IPS-18a (cell line): ENCODE data around the gene LRP1B.
"Not testable (repeated sequence)": the region's sequence is repeated elsewhere in the genome, so short reads cannot be mapped to it uniquely, and the experiment has no call there.

Source experiments
- H3K27ac ChIP-seq: one replicate; pipeline ENCODE4 v1.5.1; 2013; ENCODE audit warnings: low read length
- H3K27me3 ChIP-seq: one replicate; pipeline ENCODE4 v1.6.1; 2013; ENCODE audit warnings: mild to moderate bottlenecking, low read length; ENCODE audit not compliant: control insufficient read depth, insufficient read depth
- H3K36me3 ChIP-seq: one replicate; pipeline ENCODE4 v1.6.1; 2013; ENCODE audit warnings: low read depth, low read length; ENCODE audit not compliant: control insufficient read depth
- H3K4me1 ChIP-seq: one replicate; pipeline ENCODE4 v1.6.1; 2013; ENCODE audit warnings: low read depth, low read length; ENCODE audit not compliant: control insufficient read depth
- H3K4me3 ChIP-seq: one replicate; pipeline ENCODE4 v1.5.1; 2013; ENCODE audit warnings: low read length
- H3K9ac ChIP-seq: one replicate; pipeline ENCODE4 v1.6.1; 2013; ENCODE audit warnings: mild to moderate bottlenecking, low read length, moderate library complexity
- H3K9me3 ChIP-seq: one replicate; pipeline ENCODE4 v1.6.1; 2013; ENCODE audit warnings: low read depth, low read length; ENCODE audit not compliant: control insufficient read depth

The LRP1B gene

GRCh38 chr2:140544769-140545168, 1586.0 kb downstream of the LRP1B start:
- not testable (repeated sequence) for H3K36me3 ChIP-seq, H3K27ac ChIP-seq, H3K9me3 ChIP-seq, H3K9ac ChIP-seq, H3K27me3 ChIP-seq, H3K4me3 ChIP-seq, H3K4me1 ChIP-seq

GRCh38 chr2:140542627-140543026, 1588.2 kb downstream of the LRP1B start:
- H3K9me3 ChIP-seq: no peaks in the 10 kb centered on the region
- H3K27ac ChIP-seq: no peak overlapping the region
- no peaks in the 10 kb centered on the region for H3K27me3 ChIP-seq
- H3K36me3 ChIP-seq: no peaks in the 10 kb centered on the region
- no peak overlapping the region for H3K9ac ChIP-seq
- no peak overlapping the region for H3K4me3 ChIP-seq
- H3K4me1 ChIP-seq: no peaks in the 10 kb centered on the region

GRCh38 chr2:140539242-140539875, 1591.5 kb downstream of the LRP1B start:
- Histone ChIP-seq H3K27me3 (no peaks in the 10 kb centered on the region), H3K9ac (no peak overlapping the region), H3K4me3 (no peak overlapping the region), H3K4me1 (no peaks in the 10 kb centered on the region), H3K27ac (no peak overlapping the region), H3K36me3 (no peaks in the 10 kb centered on the region), H3K9me3 (no peaks in the 10 kb centered on the region)

DNA sequence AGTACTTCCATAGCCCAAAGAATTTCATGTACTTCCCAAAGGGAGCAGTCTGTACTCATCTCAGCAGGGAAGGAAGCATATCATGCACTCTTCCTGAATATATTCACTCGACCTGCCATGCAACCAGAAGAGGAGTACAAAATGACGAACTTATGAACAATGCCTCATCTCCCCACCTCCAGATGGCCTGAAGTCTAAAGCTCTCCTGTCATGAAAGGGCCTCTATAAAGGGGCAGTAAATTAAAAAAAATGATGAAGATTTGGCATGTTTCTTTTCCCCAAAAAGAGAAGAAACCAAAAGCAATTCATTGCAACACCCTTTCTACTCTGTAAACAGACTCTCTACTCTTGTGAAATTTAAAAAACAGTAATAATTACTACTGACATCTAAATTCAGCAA, 1601.1 kb downstream of the LRP1B start:
- H3K27ac ChIP-seq: no peak overlapping the region
- H3K9ac ChIP-seq: no peak overlapping the region
- no peaks in the 10 kb centered on the region for H3K9me3 ChIP-seq
- H3K4me3 ChIP-seq: no peak overlapping the region
- no peaks in the 10 kb centered on the region for H3K4me1 ChIP-seq
- no peaks in the 10 kb centered on the region for H3K27me3 ChIP-seq
- H3K36me3 ChIP-seq: no peaks in the 10 kb centered on the region

- Histone ChIP-seq H3K27me3 (no peaks in the 10 kb centered on the region), H3K36me3 (no peaks in the 10 kb centered on the region), H3K4me1 (no peaks in the 10 kb centered on the region), H3K9me3 (no peaks in the 10 kb centered on the region), H3K4me3 (no peak overlapping the region), H3K9ac (no peak overlapping the region), H3K27ac (no peak overlapping the region)
Measured at GRCh38 chr2:140528982-140529381, 1601.8 kb downstream of the LRP1B start.

DNA sequence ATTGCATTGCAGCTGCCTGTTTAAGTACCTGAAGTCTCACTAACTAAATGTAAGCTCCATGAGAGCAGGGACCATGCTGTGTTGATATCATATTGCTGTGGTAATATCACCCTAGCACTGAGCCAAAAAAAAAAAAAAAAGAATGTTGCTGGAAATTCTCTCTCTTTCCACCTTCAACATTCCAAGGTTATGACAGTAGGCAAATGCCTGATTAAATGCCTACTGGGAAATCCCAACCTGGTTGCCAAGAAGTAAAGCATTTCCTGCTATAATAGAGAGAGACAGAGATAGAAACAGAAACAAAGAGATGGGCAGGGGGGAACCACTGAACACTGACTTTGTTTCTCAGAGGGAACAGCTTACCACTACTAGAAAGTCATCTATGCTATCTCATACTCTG, 1604.2 kb downstream of the LRP1B start:
- H3K4me3 ChIP-seq: no peak overlapping the region
- H3K27ac ChIP-seq: no peak overlapping the region
- H3K9ac ChIP-seq: no peak overlapping the region
- H3K9me3 ChIP-seq: no peaks in the 10 kb centered on the region
- no peaks in the 10 kb centered on the region for H3K36me3 ChIP-seq
- H3K27me3 ChIP-seq: no peaks in the 10 kb centered on the region
- no peaks in the 10 kb centered on the region for H3K4me1 ChIP-seq

- H3K9me3 ChIP-seq: no peaks in the 10 kb centered on the region
- no peaks in the 10 kb centered on the region for H3K27me3 ChIP-seq
- no peak overlapping the region for H3K4me3 ChIP-seq
- H3K4me1 ChIP-seq: no peaks in the 10 kb centered on the region
- H3K36me3 ChIP-seq: no peaks in the 10 kb centered on the region
- no peak overlapping the region for H3K27ac ChIP-seq
- H3K9ac ChIP-seq: no peak overlapping the region
Measured at GRCh38 chr2:140512106-140512505, 1618.7 kb downstream of the LRP1B start.

GRCh38 chr2:140509765-140510164, 1621.1 kb downstream of the LRP1B start:
- no peak overlapping the region for H3K27ac ChIP-seq
- H3K9me3 ChIP-seq: no peaks in the 10 kb centered on the region
- H3K4me3 ChIP-seq: no peak overlapping the region
- H3K4me1 ChIP-seq: no peaks in the 10 kb centered on the region
- no peak overlapping the region for H3K9ac ChIP-seq
- H3K36me3 ChIP-seq: no peaks in the 10 kb centered on the region
- H3K27me3 ChIP-seq: no peaks in the 10 kb centered on the region

DNA sequence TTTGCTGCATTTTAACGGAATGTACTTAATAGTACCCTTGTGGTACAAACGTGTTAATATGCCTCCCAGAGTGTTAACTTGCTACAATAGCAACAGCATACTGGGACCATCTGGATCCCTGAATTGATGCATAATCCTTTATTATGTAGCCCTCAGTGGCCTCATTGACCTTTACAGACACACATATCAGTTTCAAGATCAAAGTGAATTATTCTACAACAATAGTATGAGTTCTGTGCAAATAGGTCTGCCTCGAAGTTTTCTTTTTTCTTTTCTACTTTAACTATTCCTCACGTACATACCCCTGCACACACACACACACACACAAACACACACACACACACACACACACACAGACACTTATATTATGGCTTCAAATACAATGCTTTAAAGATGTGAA, 1622.1 kb downstream of the LRP1B start:
- Histone ChIP-seq H3K27ac (no peak overlapping the region), H3K4me1 (no peaks in the 10 kb centered on the region), H3K9ac (no peak overlapping the region), H3K9me3 (no peaks in the 10 kb centered on the region), H3K36me3 (no peaks in the 10 kb centered on the region), H3K4me3 (no peak overlapping the region), H3K27me3 (no peaks in the 10 kb centered on the region)

- Histone ChIP-seq H3K4me3 (no peak overlapping the region), H3K4me1 (no peaks in the 10 kb centered on the region), H3K9ac (no peak overlapping the region), H3K9me3 (no peaks in the 10 kb centered on the region), H3K27ac (no peak overlapping the region), H3K27me3 (no peaks in the 10 kb centered on the region), H3K36me3 (no peaks in the 10 kb centered on the region)
Measured at GRCh38 chr2:140506606-140507005, 1624.2 kb downstream of the LRP1B start.

- Histone ChIP-seq H3K9ac (no peak overlapping the region), H3K36me3 (no peaks in the 10 kb centered on the region), H3K9me3 (no peaks in the 10 kb centered on the region), H3K27ac (no peak overlapping the region), H3K4me1 (no peaks in the 10 kb centered on the region), H3K4me3 (no peak overlapping the region), H3K27me3 (no peaks in the 10 kb centered on the region)
Measured at GRCh38 chr2:140504601-140505000, 1626.2 kb downstream of the LRP1B start.

- no peaks in the 10 kb centered on the region for H3K4me1 ChIP-seq
- no peaks in the 10 kb centered on the region for H3K36me3 ChIP-seq
- H3K27me3 ChIP-seq: no peaks in the 10 kb centered on the region
- H3K9me3 ChIP-seq: no peaks in the 10 kb centered on the region
- no peak overlapping the region for H3K9ac ChIP-seq
- H3K4me3 ChIP-seq: no peak overlapping the region
- no peak overlapping the region for H3K27ac ChIP-seq
Measured at GRCh38 chr2:140502951-140503630, 1627.7 kb downstream of the LRP1B start.
